Left colon (tissue), 2 donors: ENCODE measurements around the gene ARIH2. TPM values are rescaled to one million over a fixed set of nuclear protein-coding genes. Genes with fewer than 3 reads are reported as not detected.

Source experiments
- ATAC-seq: fragments of 200-7000 bp; cut with Tn5 transposase; one replicate; pipeline ENCODE4 v1.9.1; 2020; ENCODE audit warnings: mild to moderate bottlenecking, moderate library complexity
- DNase-seq, 2 donors: peaks; one replicate each; pipeline ENCODE4 v3.0.0-alpha.2; 2020
- intact Hi-C, 2 donors: fragments of 100-400 bp; cut with DNase I in 1 of 2; cut with micrococcal nuclease in 1 of 2; formaldehyde crosslinking; loops; one replicate each; pipeline versions ENCODE4 v1.11.2 to v1.14.0; 2022; cut with DNase I, micrococcal nuclease
- microRNA-seq, 2 donors: library from miRNA; unstranded; fragments of <30 nt; microRNA quantifications; one replicate each; pipeline versions ENCODE4 v1.1.0 to v1.2.0, GENCODE V29; 2020
- total RNA-seq, 2 donors: library from RNA; stranded (reverse); fragmentation: NEBNext Ultra II Directional; extraction: Animal tissue kit (Norgen Biotek cat#: 25700); gene quantifications; one replicate each; pipeline ENCODE4 v1.2.1, GENCODE V29; 2021
- donor health status: DM: no; HTN: no; CAD: no.
- donor health status: DM: yes; HTN: yes; CAD: no.

ARIH2 gene
- total RNA-seq, 2 donors from 2014 or later = 72.3 to 82.0 TPM

DNA sequence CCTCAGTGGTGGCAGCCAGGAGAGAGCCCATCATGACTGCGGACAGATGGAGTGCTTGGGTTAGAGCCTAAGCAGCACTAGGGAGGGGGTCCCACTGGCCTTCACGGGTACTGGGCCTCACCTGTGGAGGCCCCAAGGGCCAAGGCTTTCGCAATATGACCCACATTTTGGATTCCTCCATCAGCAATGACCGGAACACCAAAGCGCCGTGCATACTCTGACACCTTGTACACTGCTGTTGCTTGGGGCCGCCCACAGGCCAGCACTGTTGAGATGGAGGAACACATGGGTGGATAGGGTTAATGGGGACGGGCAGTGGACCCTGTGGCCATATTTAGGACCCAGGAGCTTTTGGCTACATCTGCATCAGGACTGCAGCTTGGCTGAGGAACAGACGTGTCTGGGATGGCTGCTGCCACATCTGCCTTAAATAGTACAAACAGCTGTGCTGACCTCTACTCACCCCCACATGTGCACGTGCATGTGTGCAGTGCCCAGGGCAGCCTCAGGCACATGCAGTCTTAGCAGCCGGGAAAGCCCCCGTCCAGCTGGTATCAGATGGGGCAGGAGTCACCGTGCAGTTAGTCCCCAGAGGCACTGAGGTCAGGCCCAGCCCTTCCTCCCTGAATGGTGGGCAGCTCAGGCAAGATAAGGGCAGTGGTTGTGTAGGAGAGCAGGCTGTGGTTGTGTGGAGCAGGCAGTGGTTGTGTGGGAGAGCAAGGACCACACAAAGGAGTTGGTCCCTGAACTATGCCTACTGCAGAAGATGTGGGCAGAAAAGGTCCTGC lies 106.6 kb downstream of the ARIH2 start:
- intact Hi-C loops = no loop called here
- DNase-seq (no peak), ATAC-seq (no peak)

DNA sequence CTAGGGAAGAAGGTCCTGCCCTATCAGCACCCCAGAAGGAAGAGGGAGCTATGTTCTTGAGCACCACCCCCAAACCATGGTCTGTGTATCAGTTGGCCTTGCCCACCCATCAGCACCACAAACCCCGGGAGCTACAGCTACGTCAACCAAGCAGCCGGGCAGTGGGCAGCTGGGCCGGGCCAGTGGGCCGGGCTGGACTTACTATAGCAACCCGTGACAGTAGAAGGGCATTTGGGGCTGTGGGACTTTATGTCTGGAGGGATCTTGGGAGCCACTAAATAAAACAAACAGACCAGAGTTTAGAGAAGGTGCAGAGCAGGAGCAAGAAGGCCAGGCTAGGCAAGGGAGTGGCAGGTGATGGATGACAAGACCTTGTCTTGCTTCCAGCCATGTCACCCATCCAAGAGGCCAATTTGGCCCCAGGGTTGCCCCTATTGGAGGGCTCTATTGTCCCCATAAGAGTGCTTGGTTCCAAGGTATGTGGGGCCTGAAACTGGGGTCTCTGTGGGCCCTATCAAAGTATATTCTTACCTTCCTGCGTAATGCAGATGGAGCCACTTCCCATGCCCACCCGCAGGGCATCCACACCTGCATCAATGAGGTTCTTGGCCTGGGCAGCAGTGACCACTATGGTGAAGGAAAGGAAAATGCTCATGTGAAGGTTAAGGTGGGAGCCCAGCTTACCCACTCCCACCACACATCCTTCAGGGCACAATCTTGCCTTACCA lies 107.3 kb downstream of the ARIH2 start:
- intact Hi-C loops = no loop called here
- ATAC-seq (no peak), DNase-seq (no peak)

DNA sequence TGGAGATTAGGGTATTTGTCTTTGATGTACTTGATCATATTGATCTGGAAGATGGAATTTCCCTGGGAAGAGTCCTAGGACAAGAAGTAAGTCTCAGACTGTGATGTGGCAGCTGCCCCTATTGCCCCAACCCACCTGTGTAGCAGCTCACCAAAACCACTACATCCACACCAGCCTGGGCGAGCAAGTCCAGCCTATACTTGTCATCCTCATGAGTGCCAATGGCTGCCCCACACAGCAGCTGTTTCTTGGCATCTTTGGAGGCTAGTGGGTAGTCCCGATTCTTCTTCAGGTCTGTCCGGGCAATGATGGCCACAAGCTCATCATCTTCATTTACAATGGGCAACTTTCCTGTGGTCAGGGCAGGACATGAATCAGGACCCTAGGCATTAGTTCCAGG lies 107.9 kb downstream of the ARIH2 start:
- intact Hi-C loops = no loop called here
- DNase-seq (no peak), ATAC-seq (no peak)

DNA sequence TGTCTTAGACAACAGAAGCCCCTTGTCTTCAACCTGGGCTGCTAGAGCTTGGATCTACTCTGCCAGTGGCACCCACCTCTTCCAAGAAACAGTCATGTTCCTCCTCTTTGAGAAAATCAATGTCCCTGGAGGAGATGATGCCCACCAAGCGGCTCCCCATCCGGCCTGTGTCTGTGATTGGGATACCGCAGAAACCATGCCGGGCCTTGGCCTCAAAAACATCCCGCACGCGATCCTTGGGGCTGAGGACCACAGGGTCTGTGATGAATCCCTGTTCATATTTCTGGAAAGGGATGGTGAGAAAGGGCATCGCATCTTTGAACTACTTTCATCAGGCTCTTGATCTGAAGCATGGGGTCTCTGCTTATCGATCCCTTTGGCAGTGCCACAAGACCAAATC lies 109.0 kb downstream of the ARIH2 start:
- DNase-seq (no peak), ATAC-seq (no peak)
- intact Hi-C loops = no loop called here

DNA sequence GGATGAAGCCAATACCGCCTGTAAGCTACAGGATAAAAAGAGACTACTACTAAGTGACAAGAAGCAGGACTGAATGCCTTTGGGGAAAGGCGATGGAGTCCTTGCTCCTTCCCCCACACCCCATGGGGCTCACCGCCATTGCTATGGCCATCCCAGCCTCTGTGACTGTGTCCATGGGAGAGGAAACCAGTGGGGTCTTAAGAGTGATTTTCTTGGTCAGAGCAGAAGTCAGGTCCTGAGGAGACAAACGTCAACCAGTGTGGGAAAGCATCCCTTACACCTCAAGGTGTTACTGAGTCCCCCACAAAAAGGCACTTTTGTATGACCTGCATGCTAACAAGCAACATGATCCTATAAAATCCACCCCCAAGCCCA lies 109.6 kb downstream of the ARIH2 start:
- no peak for ATAC-seq
- intact Hi-C loops = no loop called here
- DNase-seq = no peak

DNA sequence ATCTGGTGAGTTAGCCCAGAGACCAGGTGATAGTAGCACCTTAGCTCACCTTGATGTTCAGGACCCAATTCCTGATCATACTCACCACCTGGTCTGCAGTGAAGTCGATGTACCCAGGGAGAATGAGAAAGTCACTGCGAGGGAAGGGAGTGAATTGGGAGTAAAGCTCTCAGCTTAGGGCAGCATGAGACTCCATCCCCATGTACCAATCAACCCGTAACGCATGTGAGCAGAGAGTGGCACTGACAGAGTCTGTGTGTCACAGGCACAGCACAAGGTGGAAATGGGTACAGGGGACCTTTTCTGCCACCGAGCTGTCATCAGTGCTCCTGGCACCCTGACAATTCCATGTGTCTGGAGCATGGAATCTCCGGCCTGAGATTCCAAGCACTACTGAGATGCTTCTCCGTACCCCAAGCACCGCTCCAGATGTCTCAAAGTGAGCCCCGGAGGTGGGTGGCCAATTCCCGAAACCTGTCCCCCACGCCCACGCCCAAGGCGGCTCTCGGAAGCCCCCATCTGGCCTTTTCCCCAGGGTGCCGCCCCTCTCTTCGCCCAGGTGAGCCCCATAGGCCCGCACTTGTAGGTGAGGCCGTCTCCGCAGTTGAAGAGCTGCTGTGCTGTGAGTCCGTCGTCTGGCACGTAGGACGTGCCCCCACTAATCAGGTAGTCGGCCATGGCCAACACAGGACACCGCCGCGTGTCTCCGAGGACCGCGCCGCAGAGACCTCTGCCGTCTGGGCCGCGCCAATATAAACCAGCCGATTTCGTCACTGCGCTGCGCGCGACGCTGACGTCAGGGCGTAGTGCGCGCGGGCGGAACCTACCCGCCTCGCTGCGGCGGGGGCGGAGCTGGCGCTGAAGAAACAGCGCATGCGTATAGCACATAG lies 110.3 kb downstream of the ARIH2 start, which contains the start of gene IMPDH2:
TSS of gene IMPDH2 (minus strand) at position 726 of the 890 bp plus-strand sequence. CDS start at position 678, 48 bp downstream.
- ATAC-seq = peak; percentile 93
- DNase-seq = peak; percentile 90 to 96
- intact Hi-C loops = no loop called here

DNA sequence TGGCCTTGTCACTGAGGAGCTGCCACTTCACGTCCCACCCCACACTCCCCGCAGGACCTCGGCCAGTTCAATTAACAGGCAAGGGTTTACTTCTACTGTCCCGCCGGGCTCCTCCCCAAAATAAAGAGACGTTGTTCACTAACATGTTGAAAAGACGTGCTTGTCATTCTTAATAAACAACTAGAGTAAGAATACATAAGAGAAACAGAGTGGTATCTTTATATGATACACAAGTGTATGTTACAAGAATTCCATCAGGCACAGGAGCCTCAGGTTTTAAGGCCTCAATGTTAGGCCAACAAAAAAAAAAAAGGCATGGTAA lies 110.9 kb downstream of the ARIH2 start:
- DNase-seq = no peak
- no peak for ATAC-seq
- intact Hi-C loops = no loop called here

DNA sequence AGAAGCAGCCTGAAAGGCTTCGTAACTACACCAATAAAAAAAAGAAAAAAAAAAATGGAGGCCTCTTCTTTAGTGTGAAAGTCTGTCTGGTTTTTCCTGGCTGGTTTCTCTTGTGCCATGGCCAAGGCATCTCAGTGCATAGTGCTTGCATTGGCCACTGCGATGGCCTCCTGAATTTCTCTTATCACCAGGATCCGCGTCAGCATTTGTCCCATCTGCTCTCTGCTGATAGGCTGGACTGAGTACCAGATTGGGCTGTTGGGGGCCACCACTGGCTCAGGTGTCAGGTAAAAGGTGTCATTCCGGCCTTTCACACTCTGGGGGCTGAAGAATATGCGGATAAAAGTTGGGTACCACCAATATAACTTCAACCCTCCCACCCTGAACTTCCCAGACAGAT lies 111.7 kb downstream of the ARIH2 start:
- ATAC-seq = no peak
- DNase-seq = no peak
- intact Hi-C loops = no loop called here

DNA sequence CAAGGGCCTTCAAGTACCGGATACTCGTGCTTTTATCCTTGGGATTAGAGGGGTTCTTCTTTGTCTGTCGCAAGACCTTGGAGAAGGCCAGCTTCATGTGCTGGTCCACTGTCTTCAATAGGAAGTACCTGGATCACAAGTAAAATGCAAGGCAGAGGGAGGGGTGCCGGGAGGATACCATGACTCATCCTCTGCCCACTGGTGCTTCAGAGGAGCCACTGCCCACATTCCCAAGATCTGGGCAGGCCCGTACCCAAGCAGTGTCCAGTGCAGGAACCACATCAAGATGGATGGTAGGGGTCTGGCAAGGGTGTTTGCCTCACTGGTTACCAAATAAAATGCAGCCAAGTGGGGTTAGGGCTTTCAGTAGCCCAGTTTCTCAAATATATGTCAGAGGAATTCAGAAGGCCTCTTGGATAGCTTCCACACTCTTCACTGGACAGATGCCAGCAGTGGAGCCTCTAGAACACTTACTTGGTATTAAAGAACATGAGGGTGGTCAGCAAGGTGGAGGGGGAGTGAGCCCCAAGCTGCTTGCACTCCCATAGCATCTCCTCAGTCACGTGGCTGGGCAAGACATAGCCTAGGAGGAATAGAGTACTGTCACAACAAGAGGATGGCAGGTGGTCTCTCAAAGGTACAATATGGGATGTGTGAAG lies 114.1 kb downstream of the ARIH2 start:
- intact Hi-C loops = no loop called here
- DNase-seq = no peak
- ATAC-seq = no peak

DNA sequence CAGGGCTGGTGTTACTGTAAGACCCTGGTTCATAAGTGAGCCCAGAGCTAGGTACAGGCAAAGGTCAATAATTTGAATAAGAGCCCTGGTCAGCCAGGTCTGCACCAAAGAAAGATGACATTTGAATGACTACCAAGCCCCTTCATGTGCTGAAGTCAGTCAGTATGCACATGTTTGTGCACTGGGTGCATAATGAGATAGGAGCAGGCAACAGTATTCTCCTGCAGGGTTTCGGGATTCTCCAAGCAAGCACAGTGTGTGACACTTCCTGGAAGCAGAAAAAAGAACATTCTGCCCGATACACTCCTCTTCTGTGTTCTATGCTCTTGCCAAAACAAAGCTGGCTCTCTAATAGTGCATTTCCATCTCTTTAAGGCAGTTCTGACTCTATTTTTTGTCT lies 116.0 kb downstream of the ARIH2 start:
- DNase-seq = no peak
- no peak for ATAC-seq
- intact Hi-C loops = no loop called here

DNA sequence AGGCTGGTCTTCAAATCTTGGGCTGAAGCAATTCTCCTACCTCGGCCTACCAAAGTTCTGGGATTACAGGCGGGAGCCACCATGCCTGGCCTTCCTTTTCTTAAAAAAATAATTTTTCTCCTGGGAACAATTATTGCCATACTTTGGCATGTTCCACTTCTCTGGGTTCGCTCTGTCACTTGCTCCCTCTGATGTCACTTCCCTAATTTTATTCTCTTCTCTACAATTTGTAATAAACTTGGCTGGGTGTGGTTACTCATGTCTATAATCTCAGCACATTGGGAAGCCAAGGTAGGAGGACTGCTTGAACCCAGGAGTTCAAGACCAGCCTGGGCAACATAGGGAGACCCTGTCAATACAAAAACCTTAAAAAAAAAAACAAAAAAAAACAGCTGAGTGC lies 116.6 kb downstream of the ARIH2 start:
- ATAC-seq (no peak), DNase-seq (no peak)
- intact Hi-C loops = no loop called here

Small RNA genes lying within 50 kb of the gene (microRNA-seq; reads per million reads assigned to microRNA genes)
- 13,181 to 20,687 reads per million in 2 donors for gene MIR191
- gene MIR425 = 2,359 to 4,578 reads per million in 2 donors

Other genes starting within 250 kb of the ARIH2 start
- gene NCKIPSD, start 232.9 kb upstream of the ARIH2 start, total RNA-seq = 10 to 100 TPM; 19.5 to 24.8 TPM
- 100 to 1,000 TPM; 112 to 128 TPM for gene IP6K2, start 201.6 kb upstream of the ARIH2 start, total RNA-seq
- 10 to 100 TPM; 68.1 to 75.4 TPM for gene PRKAR2A, start 71.0 kb upstream of the ARIH2 start, total RNA-seq
- 10 to 100 TPM; 43.0 to 56.3 TPM for gene SLC25A20, start 20.0 kb upstream of the ARIH2 start, total RNA-seq
- gene P4HTM, start 71.4 kb downstream of the ARIH2 start, total RNA-seq = 10 to 100 TPM; 33.8 to 47.3 TPM
- 100 to 1,000 TPM; 114 to 121 TPM for gene WDR6, start 88.5 kb downstream of the ARIH2 start, total RNA-seq
- gene DALRD3, start 99.7 kb downstream of the ARIH2 start, total RNA-seq = 10 to 100 TPM; 19.2 to 20.5 TPM
- 10 to 100 TPM; 65.2 to 70.1 TPM for gene NDUFAF3, start 103.3 kb downstream of the ARIH2 start, total RNA-seq
- gene IMPDH2, start 110.6 kb downstream of the ARIH2 start, total RNA-seq = 100 to 1,000 TPM; 102 to 122 TPM
- 10 to 100 TPM; 73.5 to 83.6 TPM for gene QRICH1, start 175.2 kb downstream of the ARIH2 start, total RNA-seq
- 100 to 1,000 TPM; 339 to 417 TPM for gene QARS1, start 185.9 kb downstream of the ARIH2 start, total RNA-seq
- 10 to 100 TPM; 66.9 to 67.7 TPM for gene USP19, start 202.0 kb downstream of the ARIH2 start, total RNA-seq
- 100 to 1,000 TPM in 1 of 2 donors, 10 to 100 TPM in 1; 66.1 to 102 TPM for gene LAMB2, start 214.2 kb downstream of the ARIH2 start, total RNA-seq
- gene CCDC71, start 247.5 kb downstream of the ARIH2 start, total RNA-seq = 10 to 100 TPM; 16.3 to 20.3 TPM